ENCODE results near the gene FRK. TPM values are rescaled to one million over a fixed set of nuclear protein-coding genes. Genes with fewer than 3 reads are reported as not detected.

FRK gene
- total RNA-seq, 4 donors from 2014 or later: 0.59 to 3.2 (median 2.0) TPM

- TF ChIP-seq CTCF (IDR thresholded peaks at IDR 0.05) (no peak), POLR2A (IDR thresholded peaks at IDR 0.05) (no peak)
- H3K4me3 ChIP-seq (ENCODE audit: low read depth, poor library complexity, severe bottlenecking): no peak overlapping the region
- 81% methylated on average over 2 of the region's 2 CpGs for WGBS, 2 donors
- intact Hi-C loops (cut with DNase I; ENCODE audit: low total_unique reads): loop anchor here (10.0 kb wide), 1 partner anchor 75 kb away; no protein-coding TSS in a partner anchor
- DNase-seq (ENCODE audit: low spot score in 2 of 2): no peak
Measured at GRCh38 chr6:116019428-116019827, 41.3 kb downstream of the FRK start.

GRCh38 chr6:116018976-116019375, 41.7 kb downstream of the FRK start:
- DNase-seq (ENCODE audit: low spot score in 2 of 2): no peak
- H3K4me3 ChIP-seq (ENCODE audit: low read depth, poor library complexity, severe bottlenecking): no peak overlapping the region
- TF ChIP-seq CTCF (IDR thresholded peaks at IDR 0.05) (no peak), POLR2A (IDR thresholded peaks at IDR 0.05) (no peak)
- intact Hi-C loops (cut with DNase I; ENCODE audit: low total_unique reads): loop anchor here (10.0 kb wide), 1 partner anchor 76 kb away; no protein-coding TSS in a partner anchor
- 60 to 78% methylated on average over 1 of the region's 1 CpG for WGBS, 2 donors

GRCh38 chr6:116017546-116018295, 43.0 kb downstream of the FRK start:
- no peak overlapping the region for H3K4me3 ChIP-seq (ENCODE audit: low read depth, poor library complexity, severe bottlenecking)

GRCh38 chr6:116016846-116017545, 43.7 kb downstream of the FRK start:
- DNase-seq (ENCODE audit: low spot score in 2 of 2): no peak
- TF ChIP-seq CTCF (IDR thresholded peaks at IDR 0.05) (no peak), POLR2A (IDR thresholded peaks at IDR 0.05) (no peak)
- 23 to 24% methylated on average over 4 of the region's 4 CpGs for WGBS, 2 donors
- no peak overlapping the region for H3K4me3 ChIP-seq (ENCODE audit: low read depth, poor library complexity, severe bottlenecking)
- intact Hi-C loops (cut with DNase I; ENCODE audit: low total_unique reads): loop anchor here (10.0 kb wide), 1 partner anchor 78 kb away; no protein-coding TSS in a partner anchor

More at GRCh38 chr6:116017546-116018295, 43.0 kb downstream of the FRK start:
- DNase-seq (ENCODE audit: low spot score in 2 of 2): no peak
- WGBS, 2 donors: 36 to 46% methylated on average over 2 of the region's 2 CpGs
- TF ChIP-seq POLR2A (IDR thresholded peaks at IDR 0.05): no peak
- TF ChIP-seq CTCF (IDR thresholded peaks at IDR 0.05): no peak
- intact Hi-C loops (cut with DNase I; ENCODE audit: low total_unique reads): loop anchor here (10.0 kb wide), 1 partner anchor 77 kb away; no protein-coding TSS in a partner anchor

- H3K4me3 ChIP-seq (ENCODE audit: low read depth, poor library complexity, severe bottlenecking): no peak overlapping the region
- intact Hi-C loops (cut with DNase I; ENCODE audit: low total_unique reads): loop anchor here (10.0 kb wide), 1 partner anchor 79 kb away; no protein-coding TSS in a partner anchor
- no peak for DNase-seq (ENCODE audit: low spot score in 2 of 2)
- no peak for TF ChIP-seq POLR2A (IDR thresholded peaks at IDR 0.05)
- TF ChIP-seq CTCF (IDR thresholded peaks at IDR 0.05): no peak
Measured at GRCh38 chr6:116015983-116016382, 44.7 kb downstream of the FRK start.

Data from lower leg skin (tissue), 4 donors.